NCI-H2171 (cell line): ENCODE measurements around the gene SPATC1L.

Source experiments
- DNase-seq: peaks from one replicate; lab custom pipeline; 2025; lab: John Stamatoyannopoulos, UW

SPATC1L gene

DNA sequence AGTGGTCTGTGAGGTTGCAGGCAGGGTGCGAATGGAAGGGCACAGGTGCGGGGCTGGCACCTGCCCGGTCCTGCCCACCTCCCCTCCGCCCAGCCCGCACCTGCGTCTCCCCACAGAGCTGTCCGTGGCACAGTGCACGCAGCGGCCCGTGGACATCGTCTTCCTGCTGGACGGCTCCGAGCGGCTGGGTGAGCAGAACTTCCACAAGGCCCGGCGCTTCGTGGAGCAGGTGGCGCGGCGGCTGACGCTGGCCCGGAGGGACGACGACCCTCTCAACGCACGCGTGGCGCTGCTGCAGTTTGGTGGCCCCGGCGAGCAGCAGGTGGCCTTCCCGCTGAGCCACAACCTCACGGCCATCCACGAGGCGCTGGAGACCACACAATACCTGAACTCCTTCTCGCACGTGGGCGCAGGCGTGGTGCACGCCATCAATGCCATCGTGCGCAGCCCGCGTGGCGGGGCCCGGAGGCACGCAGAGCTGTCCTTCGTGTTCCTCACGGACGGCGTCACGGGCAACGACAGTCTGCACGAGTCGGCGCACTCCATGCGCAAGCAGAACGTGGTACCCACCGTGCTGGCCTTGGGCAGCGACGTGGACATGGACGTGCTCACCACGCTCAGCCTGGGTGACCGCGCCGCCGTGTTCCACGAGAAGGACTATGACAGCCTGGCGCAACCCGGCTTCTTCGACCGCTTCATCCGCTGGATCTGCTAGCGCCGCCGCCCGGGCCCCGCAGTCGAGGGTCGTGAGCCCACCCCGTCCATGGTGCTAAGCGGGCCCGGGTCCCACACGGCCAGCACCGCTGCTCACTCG, 52.2 kb downstream of the SPATC1L start:
- DNase-seq, result no peak

- DNase-seq, result no peak
Measured at GRCh38 chr21:46131588-46131837, 52.7 kb downstream of the SPATC1L start.

DNA sequence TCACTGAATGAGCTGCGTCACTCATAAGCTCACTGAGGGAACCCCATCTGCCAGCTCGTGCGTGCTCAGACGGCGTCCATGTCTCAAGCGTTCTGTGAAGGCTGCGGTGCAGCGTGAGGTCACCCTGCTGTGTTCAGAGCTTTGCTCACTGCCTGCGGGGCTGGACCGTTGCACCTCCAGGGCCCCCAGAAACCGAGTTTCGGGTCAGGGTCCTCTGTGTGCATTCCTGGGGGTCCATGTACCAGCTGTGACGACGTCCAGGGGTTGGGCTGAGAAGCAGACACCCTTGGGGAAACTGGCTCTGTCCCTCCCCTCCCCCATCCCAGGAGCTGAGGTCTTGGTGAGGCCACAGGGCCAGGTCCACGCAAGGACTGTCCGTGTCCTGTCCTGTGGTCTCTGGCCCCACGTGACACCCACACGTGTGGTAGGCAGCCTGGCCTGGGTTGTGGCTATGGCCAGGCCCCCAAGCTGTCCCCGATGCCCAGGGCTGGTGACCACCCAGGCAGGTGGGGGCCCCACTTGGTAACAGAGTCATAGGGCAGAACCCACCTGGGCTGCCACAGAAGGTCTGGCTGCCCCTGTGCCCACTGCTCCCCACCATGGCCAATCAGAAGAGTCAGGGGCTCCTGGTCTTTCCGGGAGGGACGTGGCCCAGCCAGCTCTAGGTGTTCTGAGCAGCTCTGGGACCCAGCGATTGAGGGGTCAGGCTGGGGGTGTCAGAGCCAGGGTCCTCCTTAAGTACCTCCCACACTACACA, 53.2 kb downstream of the SPATC1L start:
- DNase-seq, result no peak

DNA sequence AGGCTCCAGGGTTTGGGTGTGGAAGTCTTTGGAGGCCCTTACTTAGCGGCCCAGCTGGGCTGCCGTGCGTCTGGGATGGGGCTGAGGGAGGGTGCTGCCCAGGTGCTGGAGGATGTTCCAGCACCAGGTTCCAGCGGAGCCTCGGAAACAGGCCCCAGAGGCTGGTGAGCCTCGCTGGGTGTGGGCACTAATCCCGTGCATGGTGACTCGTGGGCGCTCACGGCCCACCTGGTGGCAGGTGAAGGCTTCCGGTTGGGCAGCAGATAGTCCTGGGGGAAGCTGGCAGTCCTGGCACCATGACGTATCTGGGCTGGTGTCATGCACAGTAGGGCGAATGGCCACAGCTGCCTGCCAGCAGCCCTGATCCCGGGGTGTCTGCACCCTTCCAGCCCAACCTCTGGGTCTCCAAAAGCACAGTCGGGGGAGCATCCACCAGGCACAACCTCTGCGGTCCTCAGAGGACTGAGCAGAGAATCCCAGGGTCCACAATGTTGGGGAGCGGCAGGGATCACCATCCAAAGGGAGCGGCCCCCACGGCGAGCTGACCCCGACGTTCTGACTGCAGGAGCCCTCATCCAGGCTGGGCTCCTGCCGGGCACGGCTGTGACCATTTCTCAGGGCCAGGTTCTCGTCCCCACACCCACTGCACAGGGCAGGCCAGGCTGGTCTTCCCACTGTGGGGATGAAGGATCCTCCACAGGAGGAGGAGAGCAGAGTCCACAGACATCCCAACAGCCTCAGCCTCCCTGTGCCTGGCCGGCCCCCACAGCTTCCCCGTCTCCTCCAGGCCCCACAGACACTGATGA, 54.2 kb downstream of the SPATC1L start:
- no peak for DNase-seq

DNA sequence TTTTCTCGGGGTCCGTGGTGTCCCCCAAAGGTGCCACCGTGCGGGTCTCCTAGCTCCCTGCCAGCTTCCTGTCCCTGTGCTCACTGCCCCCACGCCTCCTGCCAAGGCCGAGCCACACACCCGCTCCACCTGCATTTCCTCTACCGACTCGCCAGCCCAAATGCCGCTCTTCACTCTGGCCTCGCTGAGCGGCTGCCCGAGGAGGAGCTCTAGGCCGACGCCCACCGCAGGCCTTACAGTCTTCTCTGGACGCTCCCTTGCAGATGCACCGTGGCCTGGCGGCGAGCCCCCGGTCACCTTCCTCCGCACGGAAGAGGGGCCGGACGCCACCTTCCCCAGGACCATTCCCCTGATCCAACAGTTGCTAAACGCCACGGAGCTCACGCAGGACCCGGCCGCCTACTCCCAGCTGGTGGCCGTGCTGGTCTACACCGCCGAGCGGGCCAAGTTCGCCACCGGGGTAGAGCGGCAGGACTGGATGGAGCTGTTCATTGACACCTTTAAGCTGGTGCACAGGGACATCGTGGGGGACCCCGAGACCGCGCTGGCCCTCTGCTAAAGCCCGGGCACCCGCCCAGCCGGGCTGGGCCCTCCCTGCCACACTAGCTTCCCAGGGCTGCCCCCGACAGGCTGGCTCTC, 55.2 kb downstream of the SPATC1L start:
- no peak for DNase-seq

DNA sequence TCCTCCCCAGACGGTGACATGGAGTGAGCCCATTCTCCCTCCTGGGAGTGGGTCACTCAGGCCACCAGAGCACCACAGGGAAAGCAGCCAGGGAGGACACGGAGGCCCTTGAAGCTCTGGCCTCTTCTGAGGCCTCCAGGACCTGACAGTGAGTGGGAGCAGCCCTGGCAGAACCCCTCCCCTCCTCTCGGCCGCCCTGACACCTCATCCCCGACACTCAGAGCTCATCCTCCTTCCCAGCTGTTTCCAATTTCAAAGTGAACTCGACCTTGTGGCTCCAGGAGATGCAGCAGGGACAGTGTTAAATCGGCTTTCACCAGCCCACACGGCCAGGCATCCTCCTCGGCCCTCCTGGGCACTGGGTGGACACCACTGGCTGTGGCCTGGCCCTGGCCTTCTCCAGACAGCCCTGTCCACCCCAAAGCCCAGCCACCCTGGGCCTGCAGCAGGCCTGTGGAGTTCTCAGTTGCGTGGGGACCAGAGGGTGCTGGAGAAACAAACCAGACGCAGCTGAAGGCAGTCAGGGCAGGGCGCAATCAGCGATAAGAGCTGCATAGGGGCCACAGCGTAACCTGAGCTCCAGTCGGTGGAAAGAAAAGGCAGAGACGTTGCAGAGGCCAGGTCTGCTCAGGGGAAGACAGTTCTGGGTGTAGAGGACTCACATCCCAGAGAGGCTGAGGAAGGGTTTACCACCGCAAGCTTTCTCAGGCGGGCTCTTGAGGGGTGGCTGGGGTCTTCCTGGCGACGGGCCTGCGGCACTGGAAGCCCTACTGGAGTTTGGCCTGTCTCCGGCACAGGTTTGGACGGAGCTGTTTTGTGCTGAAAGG, 55.9 kb downstream of the SPATC1L start:
- DNase-seq, result no peak

- DNase-seq, result no peak
Measured at GRCh38 chr21:46127239-46128105, 56.8 kb downstream of the SPATC1L start.

DNA sequence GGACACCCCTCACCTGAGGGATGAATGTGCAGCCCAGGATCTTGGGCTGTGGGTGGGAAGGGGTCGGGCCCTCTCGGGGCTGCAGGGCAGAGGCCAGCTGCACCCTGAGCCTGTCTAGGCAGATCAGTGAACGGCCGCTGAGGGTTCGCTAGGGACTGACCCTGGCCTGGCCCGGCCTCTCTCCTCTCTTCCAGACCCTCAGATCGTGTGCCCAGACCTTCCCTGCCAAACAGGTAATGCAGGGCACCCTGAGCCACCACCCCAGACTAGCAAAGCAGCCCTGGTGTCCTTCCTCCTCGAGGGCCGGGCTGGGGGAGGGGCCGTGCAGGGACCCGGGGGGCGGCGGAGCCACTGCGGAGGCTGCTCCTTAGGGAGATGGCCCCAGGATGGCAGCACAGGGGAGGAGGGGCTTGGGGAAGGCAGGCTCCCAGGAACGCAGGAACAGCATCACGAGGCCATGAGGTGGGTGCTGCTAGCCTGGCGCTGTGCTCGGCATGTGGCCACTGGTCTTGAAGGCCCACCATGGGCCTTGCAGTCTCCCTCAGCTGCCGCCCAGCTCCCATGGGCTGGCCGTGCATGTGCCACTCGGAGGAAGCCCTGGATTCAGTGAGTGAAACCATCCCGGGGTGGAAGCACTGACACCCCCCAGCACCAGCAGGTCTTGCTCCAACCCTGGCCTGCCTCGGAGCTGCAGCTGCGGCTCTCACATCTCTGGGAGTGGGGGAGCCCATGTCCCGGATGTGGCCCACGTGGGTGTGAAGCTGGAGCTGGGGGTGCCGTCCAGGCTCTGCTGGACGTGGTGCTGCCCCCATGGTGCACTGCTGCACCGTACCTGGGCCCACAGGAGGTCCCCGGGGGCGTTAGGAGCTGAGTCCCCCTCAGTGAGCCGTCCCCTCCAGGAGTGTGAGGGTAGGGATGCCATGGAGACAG, 57.7 kb downstream of the SPATC1L start:
- no peak for DNase-seq

- DNase-seq, result no peak
Measured at GRCh38 chr21:46125846-46126301, 58.4 kb downstream of the SPATC1L start.

DNA sequence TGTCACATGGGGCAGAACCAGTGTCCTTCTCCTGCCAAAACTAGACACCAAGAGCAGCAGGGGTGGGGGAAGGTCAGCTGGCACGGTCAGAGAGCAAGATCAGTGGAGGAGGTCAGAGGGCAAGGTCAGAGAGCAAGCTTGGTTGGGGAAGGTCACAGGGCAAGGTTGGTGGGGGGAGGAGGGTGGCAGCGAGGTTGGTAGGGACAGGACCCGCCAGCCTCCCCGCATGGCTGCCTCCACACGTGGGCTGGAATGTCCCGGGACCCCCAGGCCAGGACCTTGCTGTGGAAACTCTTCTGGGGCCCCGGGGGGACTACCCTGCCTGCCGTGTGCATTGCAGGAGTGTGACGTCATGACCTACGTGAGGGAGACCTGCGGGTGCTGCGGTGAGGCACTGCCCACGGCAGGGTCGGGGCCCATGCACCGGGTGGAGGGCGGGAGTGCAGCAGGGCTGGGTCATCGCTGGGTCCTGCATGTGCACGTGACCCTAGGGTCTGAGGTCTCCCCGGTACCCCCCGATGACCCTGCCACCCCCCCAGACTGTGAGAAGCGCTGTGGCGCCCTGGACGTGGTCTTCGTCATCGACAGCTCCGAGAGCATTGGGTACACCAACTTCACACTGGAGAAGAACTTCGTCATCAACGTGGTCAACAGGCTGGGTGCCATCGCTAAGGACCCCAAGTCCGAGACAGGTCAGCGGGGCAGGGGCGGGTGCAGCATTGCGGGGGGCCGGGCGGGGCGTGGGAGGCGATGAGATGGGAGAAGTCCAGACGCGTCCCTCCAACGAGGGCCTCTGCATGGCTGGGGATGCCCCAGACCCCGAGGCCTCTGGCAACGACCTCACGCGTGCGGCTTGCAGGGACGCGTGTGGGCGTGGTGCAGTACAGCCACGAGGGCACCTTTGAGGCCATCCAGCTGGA, 59.1 kb downstream of the SPATC1L start:
- no peak for DNase-seq

DNA sequence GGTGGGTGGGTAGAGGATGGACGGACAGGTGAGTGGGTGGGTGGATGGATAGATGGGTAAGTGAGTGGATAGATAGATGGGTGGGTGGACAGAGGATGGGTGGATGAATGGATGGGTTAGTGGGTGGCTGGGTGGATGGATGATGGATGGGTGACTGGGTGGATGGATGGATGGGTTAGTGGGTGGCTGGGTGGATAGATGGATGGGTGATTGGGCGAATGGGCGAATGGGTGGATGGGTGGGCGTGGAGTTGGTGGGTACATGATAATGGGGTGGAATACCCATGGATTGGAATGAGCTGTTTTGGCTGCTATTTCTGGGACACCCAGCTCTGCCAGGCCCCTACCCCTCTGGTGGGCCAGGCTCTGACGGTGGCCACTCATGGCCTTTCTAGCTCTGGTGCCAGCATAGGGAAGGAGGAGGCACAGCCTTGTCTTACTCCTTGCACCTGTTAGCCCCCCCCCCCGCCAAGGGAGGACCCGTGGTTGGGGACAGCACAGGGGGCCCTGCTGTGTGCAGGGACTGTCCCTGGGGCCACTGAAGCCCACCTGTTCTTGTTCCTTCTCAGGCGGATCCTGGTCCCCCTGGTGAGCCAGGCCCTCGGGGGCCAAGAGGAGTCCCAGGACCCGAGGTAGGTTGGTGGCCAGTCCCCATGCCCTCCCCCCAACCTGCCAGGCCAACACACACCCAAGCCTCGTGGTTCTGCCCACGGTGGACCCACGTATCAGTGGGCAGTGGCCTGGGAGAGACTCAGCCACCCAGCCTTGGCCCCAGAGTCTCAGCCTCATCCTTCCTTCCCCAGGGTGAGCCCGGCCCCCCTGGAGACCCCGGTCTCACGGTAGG, 60.0 kb downstream of the SPATC1L start:
- DNase-seq, result no peak

DNA sequence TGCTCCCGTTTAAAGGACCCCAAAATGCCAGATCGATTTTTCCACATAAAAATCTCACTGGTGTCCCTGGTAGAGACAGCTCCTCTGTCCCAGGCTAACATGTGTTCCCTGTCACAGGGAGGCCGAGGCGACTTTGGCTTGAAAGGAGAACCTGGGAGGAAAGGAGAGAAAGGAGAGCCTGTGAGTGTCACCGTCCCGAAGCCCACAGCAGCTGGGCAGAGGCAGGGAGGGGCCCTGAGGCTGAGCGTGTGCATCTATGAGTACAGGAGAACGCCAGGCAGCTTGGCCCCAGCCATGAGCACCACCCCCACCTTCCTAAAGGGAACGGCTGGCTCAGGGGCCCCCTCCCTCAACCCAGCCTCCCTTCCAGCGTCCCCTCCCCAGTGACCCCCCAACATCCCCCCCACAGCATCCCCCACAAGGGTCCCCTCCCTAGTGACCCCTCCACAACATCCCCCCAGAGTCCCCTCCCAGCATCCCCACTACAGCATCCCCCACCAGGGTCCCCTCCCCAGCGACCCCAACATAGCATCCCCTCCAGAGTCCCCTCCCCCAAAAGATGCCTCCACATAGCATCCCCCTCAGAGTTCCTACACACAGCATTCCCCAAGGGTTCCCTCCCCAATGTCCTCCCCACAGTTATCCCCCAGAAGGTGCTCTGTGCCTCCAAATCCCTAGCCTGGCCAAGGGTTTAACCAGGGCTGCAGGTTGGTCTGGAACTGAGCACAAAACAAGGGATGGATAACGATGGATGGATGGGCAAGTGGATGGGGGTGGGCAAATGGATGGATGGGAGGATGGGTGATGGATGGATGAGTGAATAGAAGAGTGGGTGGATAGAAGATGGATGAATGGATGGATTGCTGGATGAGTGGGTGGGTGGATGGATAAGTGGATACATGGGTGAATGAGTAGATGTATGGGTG, 61.2 kb downstream of the SPATC1L start:
- DNase-seq, result no peak

DNA sequence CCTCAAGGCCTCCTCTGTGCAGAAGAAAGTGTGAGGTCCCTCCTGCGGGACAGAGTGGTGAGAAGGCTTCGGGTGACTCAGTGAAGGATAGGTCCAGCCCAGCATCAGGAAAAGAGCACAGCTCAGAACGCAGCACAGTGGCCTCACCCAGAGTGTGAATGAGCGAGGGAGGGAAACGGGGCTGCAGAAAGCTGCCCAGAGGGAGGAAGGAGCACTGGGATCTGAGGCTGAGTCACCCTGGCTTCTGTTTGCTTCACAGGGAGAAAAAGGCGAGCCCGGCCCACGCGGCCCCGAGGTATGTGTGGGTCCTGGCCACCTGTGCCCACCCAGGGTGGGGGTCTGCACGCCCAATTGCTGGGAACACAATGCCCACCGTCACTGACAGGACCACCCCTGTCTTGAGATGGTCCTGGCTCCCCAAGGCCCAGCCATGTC, 62.0 kb downstream of the SPATC1L start:
- no peak for DNase-seq

- no peak for DNase-seq
Measured at GRCh38 chr21:46121286-46122221, 62.7 kb downstream of the SPATC1L start.
